Limb (tissue), 2 donors: ENCODE data around the gene LMF2.

Source experiments
- DNase-seq, 2 donors: peaks; one replicate each; pipeline ENCODE4 v3.0.0-alpha.2; 2016; ENCODE audit errors: extremely low spot score in 2 of 2

Gene LMF2

GRCh38 chr22:50504369-50505211 lies 2.9 kb downstream of the LMF2 start:
- peak in 1 of 2 donors; percentile 34 for DNase-seq

- DNase-seq: peak in 1 of 2 donors; percentile 35
Observed at GRCh38 chr22:50503475-50504145, 3.9 kb downstream of the LMF2 start.

- no peak for DNase-seq
Observed at GRCh38 chr22:50502628-50503474, 4.7 kb downstream of the LMF2 start.

GRCh38 chr22:50502096-50502495 lies 5.4 kb downstream of the LMF2 start:
- DNase-seq: no peak

- DNase-seq: no peak
Observed at GRCh38 chr22:50500452-50500851, 7.0 kb downstream of the LMF2 start.

- peak in 1 of 2 donors; percentile 51 for DNase-seq
Observed at GRCh38 chr22:50498322-50498890, 9.1 kb downstream of the LMF2 start.

- no peak for DNase-seq
Observed at GRCh38 chr22:50497093-50497492, 10.4 kb downstream of the LMF2 start.

- DNase-seq: no peak
Observed at GRCh38 chr22:50490531-50491308, 16.8 kb downstream of the LMF2 start.

- DNase-seq: peak in 1 of 2 donors; percentile 19
Observed at GRCh38 chr22:50489363-50490243, 17.9 kb downstream of the LMF2 start.

- DNase-seq: peak in 1 of 2 donors; percentile 23
Observed at GRCh38 chr22:50488886-50489285, 18.6 kb downstream of the LMF2 start.

GRCh38 chr22:50488006-50488677 lies 19.4 kb downstream of the LMF2 start:
- DNase-seq: peak in 1 of 2 donors; percentile 20

- DNase-seq: peak in 1 of 2 donors; percentile 20
Observed at GRCh38 chr22:50487290-50488005, 20.1 kb downstream of the LMF2 start.

- DNase-seq: no peak
Observed at GRCh38 chr22:50486561-50487289, 20.8 kb downstream of the LMF2 start, which contains the start of gene MIOX. MIOX (plus strand) TSS chr22:50486859; CDS start chr22:50486898, 39 bp downstream.

- DNase-seq: no peak
Observed at GRCh38 chr22:50485221-50486131, 22.0 kb downstream of the LMF2 start.

GRCh38 chr22:50483977-50484853 lies 23.3 kb downstream of the LMF2 start:
- no peak for DNase-seq

GRCh38 chr22:50483556-50483955 lies 23.9 kb downstream of the LMF2 start:
- no peak for DNase-seq
